PC-9 (cell line): Measurements from ENCODE around the gene MKRN3.

Experiments used
- EZH2 ChIP-seq: fragments of 200-600 bp; sonication (generic); IDR thresholded peaks from 2 replicates; pipeline ENCODE4 v1.8.0; 2017; ENCODE audit warnings: antibody characterized with exemption, low read depth
- TF ChIP-seq, protein P1 (sequence below): fragments of 200-600 bp; sonication (generic); conservative IDR thresholded peaks from 2 replicates; pipeline ENCODE4 v1.6.1; 2017; ENCODE audit warnings: mixed run types, antibody characterized with exemption, mild to moderate bottlenecking, moderate library complexity

DNA sequence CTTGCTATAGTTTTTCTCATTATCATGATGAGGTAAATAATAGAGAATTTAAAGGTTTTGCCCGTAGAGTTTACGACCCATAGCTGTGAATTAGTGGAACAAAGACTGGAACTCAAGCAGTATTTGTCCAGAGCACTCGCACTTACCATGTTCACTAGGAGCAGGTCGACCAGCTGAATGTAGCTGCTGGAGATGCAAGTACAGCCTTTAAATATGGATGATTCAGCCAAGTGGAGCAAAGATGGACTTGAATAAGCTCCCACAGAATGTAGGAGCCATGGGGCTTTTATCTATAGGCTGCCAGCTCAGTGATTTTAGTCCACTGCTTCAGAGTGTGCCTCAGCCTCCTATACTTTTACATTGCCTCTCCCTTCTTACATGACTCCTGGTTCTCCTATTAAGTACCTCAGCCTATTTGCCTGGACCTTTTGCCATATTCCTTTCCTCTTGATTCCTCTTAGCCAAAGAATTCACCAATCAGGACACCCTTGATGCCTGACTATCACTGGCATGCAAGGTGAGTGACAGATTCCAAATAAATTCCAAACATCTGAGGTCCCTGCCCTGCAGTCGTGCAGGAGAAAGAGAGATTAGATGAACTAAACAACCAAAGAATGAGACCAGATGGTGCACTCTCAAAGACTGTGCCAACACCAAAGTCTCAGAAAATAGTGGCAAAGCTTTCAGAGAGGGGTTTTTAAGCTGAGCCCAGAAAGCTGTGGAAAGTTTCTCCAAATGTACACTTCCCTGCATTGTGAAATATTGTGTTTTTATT is 3.9 kb downstream of the MKRN3 start:
- TF ChIP-seq, protein P1, sequence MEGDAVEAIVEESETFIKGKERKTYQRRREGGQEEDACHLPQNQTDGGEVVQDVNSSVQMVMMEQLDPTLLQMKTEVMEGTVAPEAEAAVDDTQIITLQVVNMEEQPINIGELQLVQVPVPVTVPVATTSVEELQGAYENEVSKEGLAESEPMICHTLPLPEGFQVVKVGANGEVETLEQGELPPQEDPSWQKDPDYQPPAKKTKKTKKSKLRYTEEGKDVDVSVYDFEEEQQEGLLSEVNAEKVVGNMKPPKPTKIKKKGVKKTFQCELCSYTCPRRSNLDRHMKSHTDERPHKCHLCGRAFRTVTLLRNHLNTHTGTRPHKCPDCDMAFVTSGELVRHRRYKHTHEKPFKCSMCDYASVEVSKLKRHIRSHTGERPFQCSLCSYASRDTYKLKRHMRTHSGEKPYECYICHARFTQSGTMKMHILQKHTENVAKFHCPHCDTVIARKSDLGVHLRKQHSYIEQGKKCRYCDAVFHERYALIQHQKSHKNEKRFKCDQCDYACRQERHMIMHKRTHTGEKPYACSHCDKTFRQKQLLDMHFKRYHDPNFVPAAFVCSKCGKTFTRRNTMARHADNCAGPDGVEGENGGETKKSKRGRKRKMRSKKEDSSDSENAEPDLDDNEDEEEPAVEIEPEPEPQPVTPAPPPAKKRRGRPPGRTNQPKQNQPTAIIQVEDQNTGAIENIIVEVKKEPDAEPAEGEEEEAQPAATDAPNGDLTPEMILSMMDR = no peak
- TF ChIP-seq EZH2 = no peak
